CD4-positive, alpha-beta T cell treated with Interferon alpha-2 for 1 hour (primary cell): ENCODE results near the gene TAF4B.
A peak's percentile ranks its signal among the peaks of the same experiment; 100 is the strongest.
"Not testable (repeated sequence)": the region's sequence is repeated elsewhere in the genome, so short reads cannot be mapped to it uniquely, and the experiment has no call there.

Experiments used
- DNase-seq, 2 donors: peaks; one replicate each; pipeline ENCODE4 v3.0.0-alpha.2; 2020 to 2022

TAF4B gene

GRCh38 chr18:26317398-26317797 lies 91.2 kb downstream of the TAF4B start:
- no peak for DNase-seq

- DNase-seq, result no peak
Measured at GRCh38 chr18:26320686-26321085, 94.4 kb downstream of the TAF4B start.

DNA sequence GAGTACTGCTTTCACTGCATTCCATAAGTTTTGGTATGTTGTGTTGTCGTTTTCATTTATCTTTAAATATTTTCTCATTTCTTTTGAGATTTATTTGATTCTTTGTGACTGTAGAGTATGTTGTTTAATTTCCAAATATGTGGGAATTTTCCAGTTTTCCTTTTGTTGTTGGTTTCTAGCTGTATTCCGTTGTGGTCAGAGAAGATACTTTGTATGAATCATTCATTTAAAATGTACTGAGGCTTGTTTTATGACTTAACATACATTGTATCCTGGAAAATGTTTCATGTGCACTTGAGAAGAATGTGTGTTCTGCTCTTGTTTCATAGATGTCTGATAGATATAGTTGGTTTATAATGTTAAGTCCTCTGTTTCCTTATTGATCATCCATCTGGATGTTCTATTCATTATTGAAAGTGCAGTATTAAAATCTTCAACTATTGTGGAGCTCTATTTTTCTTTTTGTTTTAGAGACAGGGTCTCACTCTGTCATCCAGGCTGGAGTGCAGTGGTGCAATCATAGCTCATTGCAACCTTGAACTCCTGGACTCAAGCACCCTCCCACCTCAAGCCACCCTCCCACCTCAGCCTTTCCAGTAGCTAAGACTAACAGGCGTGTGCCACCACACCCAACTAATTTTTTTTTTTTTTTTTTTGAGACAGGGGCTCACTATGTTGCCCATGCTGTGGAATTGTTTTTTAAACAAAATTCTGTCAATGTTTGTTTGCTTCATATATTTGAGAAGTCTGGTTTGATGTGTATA lies 96.8 kb downstream of the TAF4B start:
- DNase-seq, result no peak

DNA sequence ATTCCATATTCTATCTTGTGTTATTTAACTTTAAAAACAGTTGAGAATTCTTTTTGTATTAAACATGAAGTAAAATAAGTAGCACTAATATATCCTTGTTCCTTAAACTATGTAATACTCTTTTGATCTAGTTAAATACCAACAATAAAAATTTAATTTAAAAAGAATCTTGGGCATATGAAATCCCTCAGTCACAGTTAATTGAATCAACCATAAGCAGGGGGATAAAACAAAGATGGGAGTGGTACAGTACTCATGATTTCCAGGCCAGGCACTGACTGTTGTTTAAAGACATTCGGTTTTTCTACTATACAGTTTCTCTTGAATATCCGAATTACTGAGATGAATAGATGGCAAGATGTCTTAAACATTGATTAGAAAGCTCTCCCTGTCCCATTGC lies 99.5 kb downstream of the TAF4B start:
- DNase-seq, result no peak

- DNase-seq, result no peak
Measured at GRCh38 chr18:26327062-26327461, 100.8 kb downstream of the TAF4B start.

DNA sequence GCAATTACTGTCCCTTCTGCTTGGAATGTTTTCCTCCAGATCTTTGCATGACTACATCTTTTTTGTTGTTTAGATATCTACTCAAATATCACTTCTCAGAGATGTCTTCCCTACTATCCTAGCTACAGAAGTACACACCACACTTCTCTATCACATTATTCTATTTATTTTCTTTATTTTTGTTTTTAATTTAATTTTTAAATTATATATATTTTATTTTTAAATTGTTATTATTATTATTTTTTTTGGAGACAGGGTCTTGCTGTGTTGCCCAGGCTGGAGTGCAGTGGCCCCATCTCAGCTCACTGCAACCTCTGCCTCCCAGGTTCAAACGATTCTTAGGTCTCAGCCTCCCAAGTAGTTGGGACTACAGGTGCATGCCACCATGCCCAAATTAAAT lies 106.7 kb downstream of the TAF4B start:
- no peak for DNase-seq

GRCh38 chr18:26335156-26335555 lies 108.9 kb downstream of the TAF4B start:
- DNase-seq, result no peak

GRCh38 chr18:26335571-26336487 lies 109.6 kb downstream of the TAF4B start:
- no peak for DNase-seq

DNA sequence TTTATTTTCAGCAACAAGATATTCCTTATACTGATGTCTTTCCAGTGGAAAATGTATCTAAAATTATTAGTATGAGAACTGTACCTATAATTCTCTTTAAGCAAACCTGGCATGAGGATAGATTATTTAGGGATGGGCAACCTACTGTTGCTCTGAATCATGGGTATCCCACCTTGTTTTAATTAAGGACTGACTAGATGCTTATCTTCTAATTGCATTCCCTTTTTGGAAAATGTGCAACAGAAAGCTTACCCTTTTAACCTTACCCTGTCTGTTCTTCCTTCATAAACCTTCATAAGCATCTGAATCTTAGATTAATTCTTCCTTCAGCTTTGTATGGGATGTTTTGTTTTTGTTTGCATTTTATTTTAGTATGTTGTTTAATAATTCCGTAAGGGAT lies 110.3 kb downstream of the TAF4B start:
- no peak for DNase-seq

GRCh38 chr18:26342646-26343045 lies 116.4 kb downstream of the TAF4B start:
- DNase-seq, result no peak

GRCh38 chr18:26350961-26351360 lies 124.7 kb downstream of the TAF4B start:
- DNase-seq, result no peak

DNA sequence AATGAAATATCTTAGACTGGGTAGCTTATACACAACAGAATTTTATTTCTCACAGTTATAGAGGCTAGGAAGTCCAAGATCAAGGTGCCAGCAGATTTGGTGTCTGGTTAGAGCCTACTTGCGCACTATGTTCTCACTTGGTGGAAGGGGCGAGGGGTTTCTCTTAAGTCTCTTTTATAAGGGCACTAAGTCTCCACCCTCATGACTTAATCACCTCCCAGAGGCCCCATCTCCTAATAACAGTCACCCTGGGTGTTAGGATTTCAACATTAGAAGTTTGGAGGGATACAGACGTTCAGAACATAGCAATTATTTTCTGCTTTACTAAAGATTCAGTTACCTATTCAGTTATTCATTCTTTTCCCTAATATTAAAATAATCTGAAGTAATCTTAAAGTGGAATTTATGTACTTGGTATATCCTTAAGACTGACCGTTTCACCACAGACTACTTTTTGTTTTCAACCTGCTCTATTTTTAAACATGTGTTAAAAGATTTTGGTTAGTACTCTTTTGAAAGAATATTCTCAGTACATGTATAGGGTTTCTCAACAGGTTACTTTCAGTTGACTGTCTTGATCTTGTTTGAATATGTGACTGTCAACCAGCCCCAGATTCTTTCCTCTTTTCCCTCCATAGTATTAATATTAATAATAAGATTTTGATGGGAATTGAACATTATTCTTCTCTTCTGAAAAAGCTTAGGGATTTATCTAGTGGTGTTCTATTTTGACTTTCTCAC lies 130.0 kb downstream of the TAF4B start:
- DNase-seq, result no peak

- DNase-seq, result no peak
Measured at GRCh38 chr18:26357960-26358359, 131.7 kb downstream of the TAF4B start.

DNA sequence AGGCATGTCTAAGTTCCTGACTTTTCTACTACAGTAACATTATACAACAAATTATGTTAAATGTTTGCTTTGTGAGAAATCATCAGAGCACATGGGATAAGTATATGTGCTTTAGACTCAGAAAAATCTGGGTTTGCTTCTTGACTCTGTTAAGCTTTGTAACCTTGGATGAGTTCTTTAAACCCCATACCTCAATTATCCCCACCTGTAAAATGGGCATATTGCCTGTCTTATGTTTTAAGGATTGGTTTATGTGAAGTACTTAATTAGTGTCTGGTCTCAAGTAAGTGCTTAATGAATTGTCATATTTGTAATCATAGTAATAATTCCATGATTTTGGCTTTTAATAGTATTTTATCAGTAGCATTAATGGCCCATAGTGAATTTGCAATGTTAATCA lies 135.8 kb downstream of the TAF4B start:
- DNase-seq, result no peak

GRCh38 chr18:26367425-26367824 lies 141.2 kb downstream of the TAF4B start:
- DNase-seq, result no peak

GRCh38 chr18:26370037-26370436 lies 143.8 kb downstream of the TAF4B start:
- no peak for DNase-seq

DNA sequence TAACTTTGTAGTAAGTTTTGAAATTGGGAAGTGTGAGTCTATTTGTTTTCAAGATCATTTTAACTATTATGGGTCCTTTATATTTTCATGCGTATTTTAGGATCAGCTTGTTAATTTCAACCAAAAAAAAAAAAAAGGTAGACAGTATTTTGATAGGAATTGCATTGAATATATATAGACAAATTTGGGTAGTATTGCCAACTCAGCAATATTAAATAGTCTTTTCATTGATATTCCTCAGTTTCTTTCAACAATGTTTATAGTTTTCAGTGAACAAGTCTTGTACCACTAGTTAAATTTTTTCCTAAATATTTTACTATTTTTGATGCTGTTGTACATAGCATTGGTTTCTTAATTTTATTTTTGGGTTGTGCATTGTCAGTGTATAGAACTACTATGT lies 149.9 kb downstream of the TAF4B start:
- DNase-seq, result no peak

DNA sequence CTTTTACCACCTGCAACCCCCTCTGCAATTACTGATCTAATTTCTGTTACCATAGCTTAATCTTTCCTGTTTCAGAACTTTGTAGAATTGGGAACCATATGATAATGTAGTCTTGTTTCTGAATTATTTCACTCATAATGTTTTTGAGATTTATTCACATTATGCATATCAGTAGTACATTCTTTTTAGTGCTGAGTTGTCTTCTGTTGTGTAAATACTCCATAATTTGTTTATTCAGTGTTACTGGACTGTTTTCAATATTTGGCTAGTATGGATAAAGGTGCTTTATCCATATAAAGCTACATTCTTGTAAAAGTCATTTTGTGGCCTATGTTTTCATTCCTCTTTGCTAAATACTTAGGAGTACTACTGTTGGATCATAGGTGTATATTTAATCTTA lies 152.5 kb downstream of the TAF4B start:
- DNase-seq, result no peak

DNA sequence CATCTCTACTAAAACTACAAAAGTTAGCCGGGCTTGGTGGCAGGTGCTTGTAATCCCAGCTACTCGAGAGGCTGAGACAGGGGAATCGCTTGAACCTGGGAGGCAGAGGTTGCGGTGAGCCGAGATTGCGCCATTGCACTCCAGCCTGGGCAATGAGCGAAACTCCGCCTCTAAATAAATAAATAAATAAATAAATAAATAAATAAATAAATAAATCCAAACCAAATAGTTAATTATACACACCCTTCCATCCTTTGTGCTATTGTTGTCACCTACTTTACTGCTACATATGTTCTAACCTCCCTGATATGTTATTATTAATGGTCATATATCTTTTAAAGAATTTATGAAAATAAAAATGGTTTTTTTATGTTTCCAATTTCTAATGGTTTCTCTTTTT lies 155.3 kb downstream of the TAF4B start:
- not testable (repeated sequence) for DNase-seq

DNA sequence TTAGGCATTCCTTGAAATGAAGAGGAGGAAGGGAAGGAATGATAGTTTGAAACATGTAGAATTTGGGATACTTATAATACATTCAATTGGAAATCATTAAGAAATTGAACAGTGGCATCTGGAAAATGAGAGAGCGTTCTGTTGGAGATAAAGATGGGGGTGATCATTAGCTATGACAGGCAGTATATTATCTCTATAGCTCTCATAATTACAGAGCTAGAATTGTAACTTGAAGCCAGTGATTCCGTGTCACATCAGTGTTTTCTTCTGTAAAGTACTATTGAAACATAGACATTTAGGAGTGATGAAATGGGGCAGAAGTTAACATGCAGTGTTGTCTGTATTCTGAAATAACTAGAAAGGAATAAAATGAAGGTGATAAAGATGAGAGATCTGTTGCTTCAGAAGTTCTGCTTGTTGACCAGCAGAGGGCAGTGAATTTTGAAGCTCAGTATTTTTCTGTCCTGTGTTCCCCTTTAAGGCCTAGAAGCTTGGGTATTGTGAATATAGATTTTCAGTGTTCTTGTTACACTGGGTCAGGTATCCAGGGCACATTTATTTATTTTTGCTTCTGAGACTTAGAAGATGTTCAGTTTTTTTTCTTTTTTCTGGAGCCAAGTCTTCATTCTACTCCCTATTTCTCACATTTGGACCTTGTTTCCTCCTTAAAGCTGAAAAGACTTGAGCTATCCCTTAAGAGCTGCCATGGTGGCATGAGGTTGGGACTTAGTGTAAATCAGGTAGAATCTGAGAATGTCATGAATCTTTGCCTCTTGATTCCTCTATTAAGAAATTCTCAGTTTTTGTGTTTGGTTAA lies 157.4 kb downstream of the TAF4B start:
- DNase-seq, result peak in 1 of 2 donors; percentile 36

- DNase-seq, result no peak
Measured at GRCh38 chr18:26386002-26386401, 159.8 kb downstream of the TAF4B start.

GRCh38 chr18:26386441-26386840 lies 160.2 kb downstream of the TAF4B start:
- no peak for DNase-seq
